Upper lobe of left lung (tissue), 4 donors: ENCODE data around the gene TBC1D19.

Experiments used
- POLR2A ChIP-seq, 4 donors: fragments of 450-650 bp; IDR thresholded peaks; one replicate each; pipeline ENCODE4 v1.5.1; 2016 to 2017; ENCODE audit warnings: antibody characterized with exemption in 4 of 4, mild to moderate bottlenecking in 2 of 4
- POLR2AphosphoS5 ChIP-seq, 2 donors: sonication (generic); formaldehyde crosslinking; IDR thresholded peaks; one replicate each; pipeline ENCODE4 v1.5.1; 2017; ENCODE audit warnings: antibody characterized with exemption in 2 of 2

- TF ChIP-seq POLR2AphosphoS5 (IDR thresholded peaks at IDR 0.05) (no peak), POLR2A (IDR thresholded peaks at IDR 0.05) (no peak)
These were observed 123.5 kb downstream of the TBC1D19 start for GRCh38 chr4:26707342-26707741.
